GM12892 (cell line): ENCODE measurements around the gene IFI35.

Experiments
- POLR2A ChIP-seq: IDR thresholded peaks from 2 replicates; pipeline ENCODE4 v1.6.1; 2011; ENCODE audit warnings: low read depth, low read length, control low read depth
- POLR2AphosphoS5 ChIP-seq: IDR thresholded peaks from 2 replicates; pipeline ENCODE4 v1.6.1; 2011; ENCODE audit warnings: low read depth, low read length, control low read depth
- TAF1 ChIP-seq: IDR thresholded peaks from 2 replicates; pipeline ENCODE4 v1.6.1; 2011; ENCODE audit warnings: low read depth, mild to moderate bottlenecking, control low read depth, low read length, borderline replicate concordance

- TF ChIP-seq POLR2AphosphoS5 = no peak
- no peak for TF ChIP-seq POLR2A
- no peak for TF ChIP-seq TAF1
Measured at GRCh38 chr17:43039646-43040045, 33.1 kb downstream of the IFI35 start.
